ENCODE results near the gene LENG8. TPM values are rescaled to one million over a fixed set of nuclear protein-coding genes. Genes with fewer than 3 reads are reported as not detected.

The LENG8 gene
- total RNA-seq, 2 donors from 2014 or later = 221 to 283 TPM

GRCh38 chr19:54426291-54426931 is 22.6 kb upstream of the LENG8 start:
- ATAC-seq (replicated peaks in 1 of 2) = no peak
- H3K4me1 Mint-ChIP-seq (ENCODE audit: low read depth) = peaks cover 6% of the 10 kb centered on the region

DNA sequence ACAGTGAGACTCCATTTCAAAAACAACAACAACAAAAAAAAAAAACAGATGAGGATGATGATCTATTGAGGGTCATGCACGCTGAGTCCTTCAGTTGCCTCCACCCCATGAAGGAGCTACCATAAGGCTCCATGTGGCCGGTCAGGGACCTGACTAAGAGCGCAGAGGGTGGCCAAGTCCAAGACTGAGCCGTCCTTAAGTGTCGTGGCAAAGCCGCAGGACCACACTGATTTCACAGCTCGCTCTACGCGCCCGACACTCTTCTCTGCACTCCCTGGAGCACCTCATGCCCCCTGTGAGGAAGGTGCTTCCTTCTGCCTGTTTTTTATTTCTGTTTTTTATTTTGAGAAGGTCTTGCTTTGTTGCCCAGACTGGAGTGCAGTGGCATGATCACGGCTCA is 21.4 kb upstream of the LENG8 start:
- DNase-seq = no peak
- no peaks in the 10 kb centered on the region for H3K36me3 Mint-ChIP-seq (ENCODE audit: insufficient read depth in 2 of 2)
- peaks cover 8% of the 10 kb centered on the region for H3K4me1 Mint-ChIP-seq (ENCODE audit: low read depth)
- ATAC-seq (replicated peaks in 1 of 2) = no peak
- H3K27ac Mint-ChIP-seq = no peak overlapping the region
- peaks cover 40% of the 10 kb centered on the region for H3K27me3 Mint-ChIP-seq (ENCODE audit: low read depth)
- no peak overlapping the region for H3K4me3 Mint-ChIP-seq
- H3K9me3 Mint-ChIP-seq = no peaks in the 10 kb centered on the region

More at GRCh38 chr19:54426291-54426931, 22.6 kb upstream of the LENG8 start:
- no peaks in the 10 kb centered on the region for H3K36me3 Mint-ChIP-seq (ENCODE audit: insufficient read depth in 2 of 2)
- DNase-seq = no peak
- H3K4me3 Mint-ChIP-seq = no peak overlapping the region
- H3K27ac Mint-ChIP-seq = no peak overlapping the region
- H3K9me3 Mint-ChIP-seq = no peaks in the 10 kb centered on the region
- peaks cover 37% of the 10 kb centered on the region for H3K27me3 Mint-ChIP-seq (ENCODE audit: low read depth)

- Mint-ChIP-seq H3K36me3 (ENCODE audit: insufficient read depth in 2 of 2) (no peaks in the 10 kb centered on the region), H3K9me3 (no peaks in the 10 kb centered on the region), H3K4me1 (ENCODE audit: low read depth) (peaks cover 8% of the 10 kb centered on the region), H3K27ac (no peak overlapping the region), H3K4me3 (no peak overlapping the region), H3K27me3 (ENCODE audit: low read depth) (peaks cover 38% of the 10 kb centered on the region)
- DNase-seq (no peak), ATAC-seq (replicated peaks in 1 of 2) (no peak)
These were observed 20.4 kb upstream of the LENG8 start for GRCh38 chr19:54428323-54429175.

- ATAC-seq (replicated peaks in 1 of 2) = no peak
- peaks cover 32% of the 10 kb centered on the region for H3K27me3 Mint-ChIP-seq (ENCODE audit: low read depth)
- H3K4me1 Mint-ChIP-seq (ENCODE audit: low read depth) = peaks cover 8% of the 10 kb centered on the region
- no peaks in the 10 kb centered on the region for H3K36me3 Mint-ChIP-seq (ENCODE audit: insufficient read depth in 2 of 2)
- DNase-seq = no peak
- H3K9me3 Mint-ChIP-seq = no peaks in the 10 kb centered on the region
- peak overlapping the region in 1 of 2 donors; percentile 12 for H3K4me3 Mint-ChIP-seq
- no peak overlapping the region for H3K27ac Mint-ChIP-seq
These were observed 19.9 kb upstream of the LENG8 start for GRCh38 chr19:54429176-54429495.

GRCh38 chr19:54429545-54430227 is 19.3 kb upstream of the LENG8 start:
- no peaks in the 10 kb centered on the region for H3K36me3 Mint-ChIP-seq (ENCODE audit: insufficient read depth in 2 of 2)
- H3K27me3 Mint-ChIP-seq (ENCODE audit: low read depth) = peaks cover 30% of the 10 kb centered on the region
- DNase-seq (no peak), ATAC-seq (replicated peaks in 1 of 2) (no peak)
- H3K27ac Mint-ChIP-seq = no peak overlapping the region
- H3K9me3 Mint-ChIP-seq = no peaks in the 10 kb centered on the region
- peaks cover 13% of the 10 kb centered on the region for H3K4me1 Mint-ChIP-seq (ENCODE audit: low read depth)
- H3K4me3 Mint-ChIP-seq = peak overlapping the region; percentile 10 to 61

- no peaks in the 10 kb centered on the region for H3K36me3 Mint-ChIP-seq (ENCODE audit: insufficient read depth in 2 of 2)
These were observed 18.4 kb upstream of the LENG8 start for GRCh38 chr19:54430306-54431254.

DNA sequence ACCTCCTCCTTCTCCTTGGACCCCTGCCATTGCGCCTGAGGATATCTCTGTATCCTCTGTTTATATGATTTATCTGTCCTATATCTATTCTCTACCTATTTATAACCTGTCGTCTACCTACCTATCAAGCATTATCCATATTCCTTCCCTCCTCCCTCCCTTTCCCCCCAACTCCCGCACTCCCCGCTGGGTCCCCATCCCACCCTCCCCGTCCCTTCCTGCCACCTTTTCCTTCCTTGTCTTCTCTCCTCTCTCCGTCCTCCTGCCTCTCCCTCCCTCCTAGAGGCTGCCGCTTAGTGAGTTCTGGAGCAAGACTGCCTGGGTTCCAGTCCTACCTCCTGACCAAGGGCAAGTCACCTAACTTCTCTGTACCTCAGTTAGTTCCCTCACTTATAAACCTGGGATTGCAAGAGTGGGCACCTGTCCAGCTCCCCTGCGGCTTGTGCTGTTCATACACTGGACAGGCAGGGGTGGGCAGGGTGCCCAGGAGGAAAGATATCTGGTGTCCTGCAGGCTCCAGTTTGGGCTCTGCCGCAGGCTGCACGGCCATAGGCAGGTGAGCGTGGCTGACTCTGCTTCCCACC is 17.7 kb upstream of the LENG8 start:
- DNase-seq (no peak), ATAC-seq (replicated peaks in 1 of 2) (no peak)
- peaks cover 18% of the 10 kb centered on the region for H3K27me3 Mint-ChIP-seq (ENCODE audit: low read depth)
- no peaks in the 10 kb centered on the region for H3K36me3 Mint-ChIP-seq (ENCODE audit: insufficient read depth in 2 of 2)
- no peaks in the 10 kb centered on the region for H3K9me3 Mint-ChIP-seq
- peaks cover 18% of the 10 kb centered on the region for H3K4me1 Mint-ChIP-seq (ENCODE audit: low read depth)
- no peak overlapping the region for H3K27ac Mint-ChIP-seq
- peak overlapping the region; percentile 31 to 82 for H3K4me3 Mint-ChIP-seq

More at GRCh38 chr19:54430306-54431254, 18.4 kb upstream of the LENG8 start:
- DNase-seq (peak; percentile 49 to 55), ATAC-seq (replicated peaks in 1 of 2) (peak; percentile 62 to 83)
- peaks cover 25% of the 10 kb centered on the region for H3K27me3 Mint-ChIP-seq (ENCODE audit: low read depth)
- peaks cover 18% of the 10 kb centered on the region for H3K4me1 Mint-ChIP-seq (ENCODE audit: low read depth)
- no peaks in the 10 kb centered on the region for H3K9me3 Mint-ChIP-seq
- no peak overlapping the region for H3K27ac Mint-ChIP-seq
- H3K4me3 Mint-ChIP-seq = peak overlapping the region; percentile 61 to 82

DNA sequence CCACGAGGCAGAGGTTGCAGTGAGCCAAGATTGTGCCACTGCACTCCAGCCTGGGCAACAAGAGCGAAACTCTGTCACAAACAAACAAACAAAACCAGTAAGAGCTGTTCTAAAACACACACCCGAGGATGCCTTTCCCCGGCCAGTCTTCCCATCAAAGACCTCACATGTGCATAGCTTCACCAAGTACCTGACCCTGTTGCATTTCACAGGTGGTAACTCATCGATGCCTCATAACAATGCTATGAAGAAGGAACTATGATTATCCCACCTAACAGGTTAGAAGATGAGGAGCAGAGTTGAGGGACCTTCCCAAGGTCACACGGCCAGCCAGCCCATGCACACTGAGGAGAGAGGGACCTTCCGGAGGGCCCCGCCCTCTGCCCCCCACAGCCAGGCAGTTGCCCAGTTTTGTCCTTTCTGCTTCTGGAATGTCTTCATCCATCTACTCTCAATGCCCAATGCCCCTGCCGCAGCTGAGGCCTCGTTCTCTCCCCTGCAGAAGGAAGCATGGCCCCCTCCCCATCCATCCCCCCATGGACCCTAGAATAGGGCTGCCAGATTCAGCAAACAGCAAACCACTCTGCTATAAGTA is 16.8 kb upstream of the LENG8 start:
- H3K36me3 Mint-ChIP-seq (ENCODE audit: insufficient read depth in 2 of 2) = peaks cover 0 to 2% of the 10 kb centered on the region in 2 donors
- DNase-seq = no peak
- H3K4me1 Mint-ChIP-seq (ENCODE audit: low read depth) = peaks cover 18% of the 10 kb centered on the region
- H3K9me3 Mint-ChIP-seq = no peaks in the 10 kb centered on the region
- peaks cover 13% of the 10 kb centered on the region for H3K27me3 Mint-ChIP-seq (ENCODE audit: low read depth)
- no peak for ATAC-seq (replicated peaks in 1 of 2)
- H3K4me3 Mint-ChIP-seq = no peak overlapping the region
- no peak overlapping the region for H3K27ac Mint-ChIP-seq

DNA sequence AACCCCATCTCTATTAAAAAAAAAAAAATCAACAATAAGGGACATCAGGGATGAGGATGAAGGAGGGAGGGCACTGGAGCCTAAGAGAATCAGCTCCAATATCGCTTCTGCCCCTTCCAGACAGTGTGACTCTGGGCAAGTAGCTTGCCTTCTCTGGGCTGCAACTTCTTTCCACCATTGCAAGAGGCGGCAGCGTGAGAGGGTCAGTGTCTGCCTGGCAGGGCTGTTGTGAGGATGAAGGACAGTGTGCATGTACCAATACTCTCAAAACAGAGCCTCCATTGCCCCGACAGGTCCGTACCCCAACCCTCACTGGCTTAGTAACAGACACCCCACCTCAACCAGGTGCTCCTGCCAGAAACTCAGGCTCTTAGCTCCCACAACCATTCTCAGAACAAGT is 15.3 kb upstream of the LENG8 start:
- Mint-ChIP-seq H3K9me3 (no peaks in the 10 kb centered on the region), H3K4me1 (ENCODE audit: low read depth) (peaks cover 18% of the 10 kb centered on the region), H3K27me3 (ENCODE audit: low read depth) (peaks cover 7% of the 10 kb centered on the region), H3K4me3 (no peak overlapping the region), H3K27ac (no peak overlapping the region), H3K36me3 (ENCODE audit: insufficient read depth in 2 of 2) (peaks cover 0 to 2% of the 10 kb centered on the region in 2 donors)
- DNase-seq = no peak
- ATAC-seq (replicated peaks in 1 of 2) = no peak

- DNase-seq = no peak
- Mint-ChIP-seq H3K4me3 (no peak overlapping the region), H3K36me3 (ENCODE audit: insufficient read depth in 2 of 2) (peaks cover 0 to 2% of the 10 kb centered on the region in 2 donors), H3K27me3 (ENCODE audit: low read depth) (peaks cover 7% of the 10 kb centered on the region), H3K4me1 (ENCODE audit: low read depth) (peaks cover 18% of the 10 kb centered on the region), H3K27ac (no peak overlapping the region), H3K9me3 (no peaks in the 10 kb centered on the region)
- no peak for ATAC-seq (replicated peaks in 1 of 2)
These were observed 14.7 kb upstream of the LENG8 start for GRCh38 chr19:54434112-54434872.

GRCh38 chr19:54434873-54435214 is 14.2 kb upstream of the LENG8 start:
- H3K4me1 Mint-ChIP-seq (ENCODE audit: low read depth) = peaks cover 18% of the 10 kb centered on the region
- H3K9me3 Mint-ChIP-seq = no peaks in the 10 kb centered on the region
- no peak overlapping the region for H3K4me3 Mint-ChIP-seq
- H3K36me3 Mint-ChIP-seq (ENCODE audit: insufficient read depth in 2 of 2) = peaks cover 0 to 2% of the 10 kb centered on the region in 2 donors
- ATAC-seq (replicated peaks in 1 of 2) (no peak), DNase-seq (no peak)
- no peak overlapping the region for H3K27ac Mint-ChIP-seq
- peaks cover 7% of the 10 kb centered on the region for H3K27me3 Mint-ChIP-seq (ENCODE audit: low read depth)

All from activated T-cell treated with anti-CD3 and anti-CD28 coated beads, Interleukin-2, amount 50 U/mL, for 72 hours (primary cell).